ENCODE data around the gene DGCR2. TPM values are rescaled to one million over a fixed set of nuclear protein-coding genes. Genes with fewer than 3 reads are reported as not detected.

DGCR2 gene
- total and polyA plus RNA-seq, 2 experiments from 2014 or later, result 65.8 to 82.1 TPM

DNA sequence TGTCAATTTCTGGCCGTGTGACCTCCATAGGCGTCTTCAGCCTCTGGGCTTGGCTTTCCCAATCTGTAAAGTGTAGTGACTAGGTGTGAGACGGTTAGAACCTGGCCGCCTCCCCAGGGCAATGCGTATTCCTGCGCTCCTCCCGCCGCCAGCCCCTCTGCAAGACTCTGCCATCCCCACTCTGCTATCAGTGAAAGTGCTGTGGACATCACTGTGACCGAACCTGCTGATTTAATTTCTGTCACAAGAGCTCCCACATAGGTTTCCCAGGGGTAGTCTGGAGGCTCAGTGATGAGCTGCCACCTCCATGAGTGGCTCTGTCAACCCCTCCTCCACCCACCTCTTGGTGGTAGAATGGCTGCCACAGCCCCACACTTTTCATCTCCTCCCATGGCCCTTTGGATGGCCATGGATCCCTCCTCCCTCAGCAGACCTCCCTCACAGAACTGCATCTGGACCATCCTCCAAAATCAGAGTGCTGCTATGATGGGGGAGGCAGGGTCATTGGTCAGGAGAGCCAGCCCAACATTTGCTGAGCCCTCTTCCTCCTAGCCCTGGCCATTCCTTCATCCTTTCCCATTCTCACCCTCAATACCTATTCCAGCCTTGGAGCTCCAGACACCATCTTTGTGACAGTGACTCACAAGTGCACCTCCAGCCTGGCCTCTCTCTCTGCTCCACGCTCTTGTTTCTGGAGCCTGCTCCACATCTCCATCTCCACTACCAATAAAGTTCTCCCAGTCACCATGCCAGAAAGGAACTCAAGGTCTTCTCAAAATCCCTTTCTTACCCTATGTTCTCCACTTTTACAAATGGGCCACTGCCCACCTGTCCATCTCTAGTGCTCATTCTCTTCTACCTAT is 29.3 kb upstream of the DGCR2 start:
- H3K27me3 ChIP-seq, result peaks cover 95% of the 10 kb centered on the region
- H3K4me1 ChIP-seq (ENCODE audit: low read depth), result no peaks in the 10 kb centered on the region
- H3K36me3 ChIP-seq, result no peaks in the 10 kb centered on the region
- no peak overlapping the region for H3K27ac ChIP-seq
- H3K9me3 ChIP-seq (ENCODE audit: low read depth), result no peaks in the 10 kb centered on the region
- H3K4me3 ChIP-seq, result no peak overlapping the region
- DNase-seq (ENCODE audit: low read depth in 1 of 2, low spot score in 1 of 2), result no peak
- no peak for TF ChIP-seq CTCF (IDR thresholded peaks at IDR 0.05; ENCODE audit: low read depth, low read length)

GRCh38 chr22:19150482-19151328 is 28.5 kb upstream of the DGCR2 start:
- Histone ChIP-seq H3K36me3 (no peaks in the 10 kb centered on the region), H3K9me3 (ENCODE audit: low read depth) (no peaks in the 10 kb centered on the region), H3K4me3 (no peak overlapping the region), H3K4me1 (ENCODE audit: low read depth) (no peaks in the 10 kb centered on the region), H3K27me3 (peaks cover 96% of the 10 kb centered on the region), H3K27ac (no peak overlapping the region)
- no peak for DNase-seq (ENCODE audit: low read depth in 1 of 2, low spot score in 1 of 2)
- TF ChIP-seq CTCF (IDR thresholded peaks at IDR 0.05; ENCODE audit: low read depth, low read length), result no peak

DNA sequence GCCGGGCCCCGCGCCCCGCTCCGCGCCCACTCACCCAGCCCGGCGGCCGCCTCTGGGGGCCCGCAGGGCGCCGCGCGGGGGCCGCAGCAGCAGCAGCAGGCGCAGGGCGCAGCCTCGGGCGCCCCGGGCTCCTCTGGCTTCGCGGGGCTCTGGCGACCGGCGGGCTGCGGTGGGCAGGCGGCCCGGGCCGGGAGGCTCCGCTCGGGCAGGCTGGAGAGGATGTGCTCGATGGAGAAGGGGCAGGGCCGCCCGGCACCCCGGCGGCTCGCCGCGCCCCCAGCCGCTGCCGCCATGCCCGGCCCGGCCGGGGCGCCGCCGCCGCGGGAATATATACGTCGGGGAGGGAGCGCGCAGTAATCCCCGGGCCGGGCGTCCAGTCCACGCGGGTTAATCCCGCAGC is 27.8 kb upstream of the DGCR2 start, which contains the start of gene GSC2:
Gene GSC2, minus strand, starts transcription at position 302 of the 400 bp plus-strand sequence. Its CDS starts 9 bp downstream, at position 293.
- Histone ChIP-seq H3K27ac (no peak within 1 kb of the TSS), H3K27me3 (peaks cover 89% of the 10 kb centered on the region), H3K36me3 (no peaks in the 10 kb centered on the region), H3K4me3 (no peak within 1 kb of the TSS), H3K4me1 (ENCODE audit: low read depth) (no peaks in the 10 kb centered on the region), H3K9me3 (ENCODE audit: low read depth) (no peaks in the 10 kb centered on the region)
- no peak for TF ChIP-seq CTCF (IDR thresholded peaks at IDR 0.05; ENCODE audit: low read depth, low read length)
- no peak for DNase-seq (ENCODE audit: low read depth in 1 of 2, low spot score in 1 of 2)

GRCh38 chr22:19149047-19149883 is 27.1 kb upstream of the DGCR2 start:
- Histone ChIP-seq H3K9me3 (ENCODE audit: low read depth) (no peaks in the 10 kb centered on the region), H3K36me3 (no peaks in the 10 kb centered on the region), H3K4me3 (no peak overlapping the region), H3K27me3 (peaks cover 85% of the 10 kb centered on the region), H3K4me1 (ENCODE audit: low read depth) (no peaks in the 10 kb centered on the region), H3K27ac (no peak overlapping the region)
- no peak for TF ChIP-seq CTCF (IDR thresholded peaks at IDR 0.05; ENCODE audit: low read depth, low read length)
- peak; percentile 5 to 8 for DNase-seq (ENCODE audit: low read depth in 1 of 2, low spot score in 1 of 2)

Measured in cardiac muscle cell (in vitro differentiated cells and primary cell).